Articular chondrocyte of knee joint (primary cell): ENCODE data around the gene NR6A1. TPM values are rescaled to one million over a fixed set of nuclear protein-coding genes. Genes with fewer than 3 reads are reported as not detected.
A peak's percentile ranks its signal among the peaks of the same experiment; 100 is the strongest.

Experiments
- small RNA-seq: library from RNA; depleted of rRNA; stranded (forward); fragments of <200 nt; gene quantifications from one replicate; pipeline ENCODE3, GENCODE V24; 2012
- total RNA-seq: library from RNA; depleted of rRNA; stranded (reverse); fragments of >200 nt; gene quantifications from 2 replicates; pipeline ENCODE4 v1.2.3, GENCODE V29; 2012

NR6A1 gene
- total RNA-seq = 0.26 and 0.76 TPM in 2 replicates

DNA sequence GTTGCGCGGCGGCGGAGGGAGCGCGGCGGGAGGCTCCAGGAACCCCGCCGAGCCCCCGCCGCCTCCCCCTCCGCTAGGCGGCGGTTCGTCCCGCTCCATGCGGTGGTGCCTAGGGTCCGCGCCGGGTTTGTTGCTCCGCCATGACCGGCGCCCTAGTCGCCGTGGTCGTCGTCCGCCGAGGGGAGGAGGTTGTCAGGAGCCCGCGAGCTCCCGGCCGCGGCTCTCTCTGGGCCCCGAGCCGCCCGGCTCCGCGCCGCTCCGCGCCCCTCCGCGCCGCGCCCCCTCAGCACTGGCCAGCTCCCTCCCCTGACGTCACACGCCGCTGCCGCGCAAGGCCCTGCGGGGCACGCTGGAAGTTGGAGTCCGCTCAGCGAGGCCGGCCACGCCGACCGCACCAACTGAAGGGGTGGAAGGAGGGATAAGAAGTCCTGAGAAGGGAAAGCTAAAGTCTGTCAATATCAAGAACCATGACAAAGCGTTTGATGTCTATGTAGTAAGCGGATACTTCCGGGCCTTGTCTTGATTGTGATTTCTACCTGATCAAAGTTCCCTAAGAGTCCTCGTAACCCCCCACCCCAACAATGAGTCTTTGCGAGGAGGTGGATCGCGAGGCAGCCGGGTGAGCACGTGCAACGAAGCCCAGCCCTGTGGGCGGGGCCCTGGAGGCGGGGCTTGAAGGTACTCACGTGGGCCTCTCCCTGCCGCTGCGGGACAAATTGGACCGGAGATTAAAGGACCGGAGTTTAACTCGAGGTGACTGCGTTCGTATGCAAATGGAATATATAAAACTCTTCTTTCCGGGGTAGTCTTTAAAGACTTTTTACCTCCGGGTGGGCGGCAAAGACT lies at the start of gene NR6A1:
TSS of gene NR6A1 (minus strand) at position 291 of the 846 bp plus-strand sequence.

DNA sequence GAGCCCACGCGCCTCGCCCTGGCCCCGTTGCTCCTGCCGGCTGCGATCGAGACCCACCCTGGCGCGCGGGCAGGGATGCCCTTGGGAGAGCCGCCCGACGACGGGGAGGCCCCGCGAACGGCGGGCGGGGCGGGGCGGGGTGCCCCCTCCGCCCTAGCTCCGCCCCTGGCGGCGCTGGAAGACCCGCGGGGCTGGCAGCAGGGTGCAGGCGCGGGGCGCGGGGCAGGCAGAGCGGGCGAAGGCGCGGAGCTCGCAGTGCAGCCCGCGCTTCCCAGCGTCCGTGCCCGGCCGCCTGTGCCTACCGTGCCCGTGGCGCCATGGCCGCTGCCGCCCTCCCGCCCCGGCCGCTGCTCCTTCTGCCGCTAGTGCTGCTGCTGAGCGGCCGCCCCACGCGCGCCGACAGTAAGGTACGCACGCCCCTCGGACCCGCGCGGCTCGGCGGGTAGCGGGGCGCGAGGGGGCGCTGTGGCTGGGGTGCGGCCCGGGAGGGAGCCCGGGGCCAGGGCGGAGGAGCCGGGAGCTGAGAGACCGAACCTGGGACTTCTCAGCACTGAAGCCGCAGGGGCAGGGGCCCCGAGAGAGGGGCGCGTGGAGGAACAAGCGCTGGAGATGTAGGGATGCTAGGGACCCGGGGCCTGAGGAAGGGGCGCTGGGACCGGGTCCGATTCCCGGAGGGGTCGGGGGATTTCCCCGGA lies 6.0 kb upstream of the NR6A1 start, which contains the start of gene OLFML2A:
TSS of gene OLFML2A (plus strand) at position 180 of the 695 bp plus-strand sequence. CDS start at position 318, 138 bp downstream.

DNA sequence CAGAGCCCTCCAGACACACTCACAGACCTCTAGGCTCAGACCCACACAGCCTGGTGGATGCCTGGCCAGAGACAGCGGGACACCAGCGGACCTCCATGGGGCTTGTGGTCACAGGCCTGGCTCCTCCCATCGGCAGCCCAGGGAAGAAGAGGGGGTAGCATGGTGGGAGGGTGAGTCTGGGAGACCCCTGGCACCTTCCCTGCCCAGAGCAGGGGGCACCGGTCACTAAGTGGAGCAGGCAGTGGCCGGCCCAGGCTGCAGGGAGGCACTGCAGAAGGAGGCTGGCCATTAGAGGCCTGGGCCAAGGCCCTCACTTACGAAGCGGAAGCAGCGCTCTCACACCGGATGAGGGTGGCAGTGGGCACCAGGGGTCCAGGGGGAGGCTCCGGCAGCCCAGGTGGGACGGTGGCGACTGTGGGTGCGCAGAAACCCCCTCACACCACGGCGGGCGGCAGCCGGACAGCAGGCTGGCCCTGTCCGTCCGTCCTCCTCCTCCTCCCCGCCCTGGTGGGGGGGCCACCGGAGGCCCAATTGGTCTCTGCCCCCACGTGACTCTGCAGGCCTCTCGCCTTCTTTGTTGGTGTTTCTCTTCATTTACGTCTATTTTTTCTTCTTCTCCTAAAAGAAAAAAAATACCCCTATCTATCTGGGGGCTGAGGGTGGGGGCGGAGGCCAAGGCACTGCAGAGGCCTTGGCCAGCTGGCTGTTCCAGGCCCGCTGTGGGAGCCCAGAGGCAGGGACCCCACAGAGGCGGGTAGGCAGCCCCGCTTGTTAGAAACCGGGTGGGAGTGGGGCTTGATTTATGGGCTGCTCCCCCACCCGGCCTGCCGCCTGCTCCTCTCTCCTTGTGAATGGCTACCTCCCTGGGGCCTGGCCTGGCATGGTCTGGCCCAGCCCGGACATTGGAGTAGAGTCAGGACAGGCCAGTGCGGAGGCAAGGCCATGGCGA lies 263.9 kb downstream of the NR6A1 start, which contains the start of gene NR5A1:
TSS of gene NR5A1 (minus strand) at position 469 of the 949 bp plus-strand sequence. CDS start 4,004 bp downstream, outside the sequence.

Small RNA genes within 50 kb of the gene (small RNA-seq; reads per million reads assigned to genes)
- 225 reads per million, percentile 98 among the genes with 10 or more reads in this experiment for gene MIR181A2
- 55.5 reads per million, percentile 97 among the genes with 10 or more reads in this experiment for gene MIR181B2
- gene RN7SL302P = not detected

Other genes with a start within 250 kb of the NR6A1 start
- gene OLFML2A, start 5.8 kb upstream of the NR6A1 start, total RNA-seq = 0.39 and 3.2 TPM in 2 replicates
- gene WDR38, start 82.1 kb upstream of the NR6A1 start, total RNA-seq = not detected in 2 replicates
- gene RPL35, start 90.6 kb upstream of the NR6A1 start, total RNA-seq = 1,442 and 1,760 TPM in 2 replicates
- 12.8 and 15.2 TPM in 2 replicates for gene ARPC5L, start 90.8 kb upstream of the NR6A1 start, total RNA-seq
- gene GOLGA1, start 169.8 kb upstream of the NR6A1 start, total RNA-seq = 14.0 and 14.7 TPM in 2 replicates